ENCODE measurements around the gene EPHA3. TPM values are rescaled to one million over a fixed set of nuclear protein-coding genes. Genes with fewer than 3 reads are reported as not detected.

The EPHA3 gene
- total and polyA plus RNA-seq, 2 donors (not counting 1 experiment from before 2014, with no cell fraction given): 0.23 to 0.99 TPM

DNA sequence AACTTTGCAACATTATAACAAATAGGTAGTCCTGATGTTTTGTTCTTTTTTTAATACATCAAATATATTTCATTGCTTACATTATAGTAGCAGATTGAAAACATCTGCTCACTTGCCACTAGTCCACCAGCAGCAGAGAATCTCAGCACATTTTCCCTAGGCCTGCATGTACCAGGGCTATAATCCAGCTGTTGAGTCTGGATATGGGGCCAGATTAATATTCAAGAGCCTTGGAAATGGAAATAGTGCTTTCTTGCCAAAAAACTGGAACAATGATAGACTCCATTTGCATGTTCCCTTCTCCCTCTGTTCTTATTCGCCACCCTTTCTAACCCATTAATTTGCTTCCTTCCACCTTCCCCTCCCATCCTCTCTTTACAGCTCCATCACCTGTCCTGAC, 288.0 kb downstream of the EPHA3 start:
- Histone ChIP-seq H3K4me2 (ENCODE audit: extremely low read depth, insufficient read depth, low read length) (no peak overlapping the region), H3K4me1 (ENCODE audit: control insufficient read depth, extremely low read depth, insufficient read depth, low read length) (no peaks in the 10 kb centered on the region), H3K79me2 (ENCODE audit: control insufficient read depth, insufficient read depth, low read length) (no peaks in the 10 kb centered on the region), H3K4me3 (replicated peaks in 1 of 4; ENCODE audit: control extremely low read depth in 1 of 4, insufficient read depth in 1 of 4, low read depth in 3 of 4, low read length in 4 of 4) (no peak overlapping the region), H2AFZ (ENCODE audit: low read length) (no peak overlapping the region), H3K27me3 (ENCODE audit: control insufficient read depth, insufficient read depth, low read length) (no peaks in the 10 kb centered on the region), H3K9ac (ENCODE audit: insufficient read depth, low read length) (no peak overlapping the region), H3K27ac (ENCODE audit: insufficient read depth, low read length) (no peak overlapping the region), H3K36me3 (ENCODE audit: control insufficient read depth, insufficient read depth, low read length) (no peaks in the 10 kb centered on the region), H3K9me3 (ENCODE audit: control insufficient read depth, insufficient read depth, low read depth, low read length) (no peaks in the 10 kb centered on the region), H4K20me1 (ENCODE audit: control insufficient read depth, extremely low read depth, insufficient read depth, low read length) (no peaks in the 10 kb centered on the region)
- TF ChIP-seq, protein P1, sequence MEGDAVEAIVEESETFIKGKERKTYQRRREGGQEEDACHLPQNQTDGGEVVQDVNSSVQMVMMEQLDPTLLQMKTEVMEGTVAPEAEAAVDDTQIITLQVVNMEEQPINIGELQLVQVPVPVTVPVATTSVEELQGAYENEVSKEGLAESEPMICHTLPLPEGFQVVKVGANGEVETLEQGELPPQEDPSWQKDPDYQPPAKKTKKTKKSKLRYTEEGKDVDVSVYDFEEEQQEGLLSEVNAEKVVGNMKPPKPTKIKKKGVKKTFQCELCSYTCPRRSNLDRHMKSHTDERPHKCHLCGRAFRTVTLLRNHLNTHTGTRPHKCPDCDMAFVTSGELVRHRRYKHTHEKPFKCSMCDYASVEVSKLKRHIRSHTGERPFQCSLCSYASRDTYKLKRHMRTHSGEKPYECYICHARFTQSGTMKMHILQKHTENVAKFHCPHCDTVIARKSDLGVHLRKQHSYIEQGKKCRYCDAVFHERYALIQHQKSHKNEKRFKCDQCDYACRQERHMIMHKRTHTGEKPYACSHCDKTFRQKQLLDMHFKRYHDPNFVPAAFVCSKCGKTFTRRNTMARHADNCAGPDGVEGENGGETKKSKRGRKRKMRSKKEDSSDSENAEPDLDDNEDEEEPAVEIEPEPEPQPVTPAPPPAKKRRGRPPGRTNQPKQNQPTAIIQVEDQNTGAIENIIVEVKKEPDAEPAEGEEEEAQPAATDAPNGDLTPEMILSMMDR (conservative IDR thresholded peaks at IDR 0.05 in 1 of 2, IDR thresholded peaks at IDR 0.05 in 1 of 2; ENCODE audit: low read depth in 1 of 2, low read length in 2 of 2): no peak
- TF ChIP-seq EZH2 (IDR thresholded peaks at IDR 0.05; ENCODE audit: low read length, missing control alignments): no peak
- peak in 1 of 2 donors; percentile 73 for DNase-seq (ENCODE audit: low read depth in 2 of 2)

DNA sequence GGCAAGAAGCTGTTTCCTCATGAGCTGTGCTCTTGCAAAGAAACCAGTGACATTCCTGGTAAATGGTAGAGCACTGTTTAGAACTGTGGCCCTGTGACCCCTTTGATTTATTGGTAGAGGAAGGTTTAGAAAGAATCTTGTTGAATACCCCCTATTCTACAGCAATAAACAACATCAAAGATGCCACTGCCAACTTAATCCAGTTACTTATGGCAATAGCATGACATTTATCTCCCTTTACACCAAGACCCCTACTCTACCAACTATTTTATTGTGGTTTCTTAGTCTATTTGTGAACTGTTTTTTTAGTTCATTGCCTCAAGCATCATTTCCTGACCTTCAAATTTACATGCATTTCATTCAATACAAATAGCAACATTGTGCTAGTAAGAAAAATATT, 288.6 kb downstream of the EPHA3 start:
- Histone ChIP-seq H3K27me3 (ENCODE audit: control insufficient read depth, insufficient read depth, low read length) (no peaks in the 10 kb centered on the region), H3K27ac (ENCODE audit: insufficient read depth, low read length) (no peak overlapping the region), H3K36me3 (ENCODE audit: control insufficient read depth, insufficient read depth, low read length) (no peaks in the 10 kb centered on the region), H4K20me1 (ENCODE audit: control insufficient read depth, extremely low read depth, insufficient read depth, low read length) (no peaks in the 10 kb centered on the region), H3K79me2 (ENCODE audit: control insufficient read depth, insufficient read depth, low read length) (no peaks in the 10 kb centered on the region), H3K4me1 (ENCODE audit: control insufficient read depth, extremely low read depth, insufficient read depth, low read length) (no peaks in the 10 kb centered on the region), H3K9ac (ENCODE audit: insufficient read depth, low read length) (no peak overlapping the region), H3K4me2 (ENCODE audit: extremely low read depth, insufficient read depth, low read length) (no peak overlapping the region), H2AFZ (ENCODE audit: low read length) (no peak overlapping the region), H3K4me3 (replicated peaks in 1 of 4; ENCODE audit: control extremely low read depth in 1 of 4, insufficient read depth in 1 of 4, low read depth in 3 of 4, low read length in 4 of 4) (no peak overlapping the region), H3K9me3 (ENCODE audit: control insufficient read depth, insufficient read depth, low read depth, low read length) (no peaks in the 10 kb centered on the region)
- TF ChIP-seq EZH2 (IDR thresholded peaks at IDR 0.05; ENCODE audit: low read length, missing control alignments): no peak
- TF ChIP-seq, protein P1 (conservative IDR thresholded peaks at IDR 0.05 in 1 of 2, IDR thresholded peaks at IDR 0.05 in 1 of 2; ENCODE audit: low read depth in 1 of 2, low read length in 2 of 2): no peak
- no peak for DNase-seq (ENCODE audit: low read depth in 2 of 2)

DNA sequence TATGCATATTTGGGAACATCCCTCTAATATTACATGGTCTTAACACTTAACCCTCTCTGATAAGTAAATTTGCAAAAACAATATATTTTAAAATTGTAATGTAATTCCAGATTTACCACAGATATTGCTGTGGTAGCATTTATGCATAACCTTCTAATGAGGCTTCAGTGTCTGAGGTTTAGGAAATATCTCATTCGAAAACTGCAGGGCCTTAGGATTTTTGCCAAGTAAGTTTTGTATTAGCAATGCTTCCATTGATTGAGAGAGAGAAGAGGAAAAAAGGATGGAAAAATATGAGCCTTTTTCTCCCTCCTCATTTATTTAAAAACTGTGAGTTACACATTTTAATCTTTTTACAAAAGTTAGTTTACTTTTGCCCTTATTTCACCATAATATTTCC, 294.6 kb downstream of the EPHA3 start:
- H3K4me1 ChIP-seq (ENCODE audit: control insufficient read depth, extremely low read depth, insufficient read depth, low read length): no peaks in the 10 kb centered on the region
- H2AFZ ChIP-seq (ENCODE audit: low read length): no peak overlapping the region
- H3K9me3 ChIP-seq (ENCODE audit: control insufficient read depth, insufficient read depth, low read depth, low read length): no peaks in the 10 kb centered on the region
- no peaks in the 10 kb centered on the region for H4K20me1 ChIP-seq (ENCODE audit: control insufficient read depth, extremely low read depth, insufficient read depth, low read length)
- TF ChIP-seq, protein P1 (conservative IDR thresholded peaks at IDR 0.05 in 1 of 2, IDR thresholded peaks at IDR 0.05 in 1 of 2; ENCODE audit: low read depth in 1 of 2, low read length in 2 of 2): no peak
- TF ChIP-seq EZH2 (IDR thresholded peaks at IDR 0.05; ENCODE audit: low read length, missing control alignments): no peak
- H3K4me3 ChIP-seq (replicated peaks in 1 of 4; ENCODE audit: control extremely low read depth in 1 of 4, insufficient read depth in 1 of 4, low read depth in 3 of 4, low read length in 4 of 4): no peak overlapping the region
- H3K4me2 ChIP-seq (ENCODE audit: extremely low read depth, insufficient read depth, low read length): no peak overlapping the region
- no peaks in the 10 kb centered on the region for H3K79me2 ChIP-seq (ENCODE audit: control insufficient read depth, insufficient read depth, low read length)
- H3K27ac ChIP-seq (ENCODE audit: insufficient read depth, low read length): no peak overlapping the region
- no peak overlapping the region for H3K9ac ChIP-seq (ENCODE audit: insufficient read depth, low read length)
- H3K36me3 ChIP-seq (ENCODE audit: control insufficient read depth, insufficient read depth, low read length): no peaks in the 10 kb centered on the region
- H3K27me3 ChIP-seq (ENCODE audit: control insufficient read depth, insufficient read depth, low read length): no peaks in the 10 kb centered on the region
- DNase-seq (ENCODE audit: low read depth in 2 of 2): peak in 1 of 2 donors; percentile 55

Measured in fibroblast of lung (primary cell).